Trophoblast cell (in vitro differentiated cells and primary cell): ENCODE measurements around the gene ARFGAP1.
A peak's percentile ranks its signal among the peaks of the same experiment; 100 is the strongest.
"Not testable (repeated sequence)": the region's sequence is repeated elsewhere in the genome, so short reads cannot be mapped to it uniquely, and the experiment has no call there.

Experiments
- DNase-seq, 2 donors: peaks; one replicate each; pipeline ENCODE4 v3.0.0-alpha.2; 2016
- H2AFZ ChIP-seq: 2 replicates; pipeline ENCODE4 v1.6.1; 2013; ENCODE audit warnings: low read length, moderate library complexity, mild to moderate bottlenecking; ENCODE audit not compliant: insufficient read depth, poor library complexity
- H2AK5ac ChIP-seq: 2 replicates; pipeline ENCODE4 v1.6.1; 2013; ENCODE audit warnings: mild to moderate bottlenecking, low read length
- H2BK120ac ChIP-seq: 2 replicates; pipeline ENCODE4 v1.6.1; 2013; ENCODE audit warnings: low read length, mild to moderate bottlenecking, moderate library complexity; ENCODE audit not compliant: insufficient read depth, poor library complexity
- H2BK12ac ChIP-seq: 2 replicates; pipeline ENCODE4 v1.6.1; 2013; ENCODE audit warnings: mild to moderate bottlenecking, low read length, moderate library complexity
- H2BK5ac ChIP-seq: 2 replicates; pipeline ENCODE4 v1.6.1; 2013; ENCODE audit warnings: low read length, low read depth, moderate library complexity, mild to moderate bottlenecking; ENCODE audit not compliant: poor library complexity
- H3K14ac ChIP-seq: 2 replicates; pipeline ENCODE4 v1.6.1; 2013; ENCODE audit warnings: mild to moderate bottlenecking, low read length
- H3K18ac ChIP-seq: 2 replicates; pipeline ENCODE4 v1.6.1; 2013; ENCODE audit warnings: mild to moderate bottlenecking, low read length
- H3K23ac ChIP-seq: 2 replicates; pipeline ENCODE4 v1.6.1; 2013; ENCODE audit warnings: low read length
- H3K27ac ChIP-seq: 2 replicates; pipeline ENCODE4 v1.5.1; 2013; ENCODE audit warnings: low read depth, mild to moderate bottlenecking, inconsistent platforms, low read length, moderate library complexity
- H3K27me3 ChIP-seq: 2 replicates; pipeline ENCODE4 v1.6.1; 2013; ENCODE audit warnings: inconsistent platforms, mild to moderate bottlenecking, low read length, moderate library complexity; ENCODE audit not compliant: insufficient read depth
- H3K36me3 ChIP-seq, 2 experiments: 1 replicate in 1 of 2; 2 replicates in 1 of 2; pipeline ENCODE4 v1.6.1; 2013; ENCODE audit warnings: low read length in 2 of 2, mild to moderate bottlenecking in 2 of 2, moderate library complexity in 1 of 2; ENCODE audit not compliant: insufficient read depth in 2 of 2, control insufficient read depth in 1 of 2
- H3K4ac ChIP-seq: 2 replicates; pipeline ENCODE4 v1.6.1; 2013; ENCODE audit warnings: low read depth, mild to moderate bottlenecking, low read length, moderate library complexity
- H3K4me1 ChIP-seq, 2 experiments: 1 replicate in 1 of 2; 2 replicates in 1 of 2; pipeline ENCODE4 v1.6.1; 2013; ENCODE audit warnings: low read length in 2 of 2, mild to moderate bottlenecking in 2 of 2, moderate library complexity in 1 of 2; ENCODE audit not compliant: insufficient read depth in 2 of 2, control insufficient read depth in 1 of 2
- H3K4me2 ChIP-seq: 2 replicates; pipeline ENCODE4 v1.6.1; 2013; ENCODE audit warnings: inconsistent platforms, mild to moderate bottlenecking, low read length, moderate library complexity
- H3K4me3 ChIP-seq: 2 replicates; pipeline ENCODE4 v1.5.1; 2013; ENCODE audit warnings: mild to moderate bottlenecking, low read depth, low read length, inconsistent platforms
- H3K79me1 ChIP-seq: one replicate; pipeline ENCODE4 v1.6.1; 2013; ENCODE audit warnings: low read length
- H3K79me2 ChIP-seq: 2 replicates; pipeline ENCODE4 v1.6.1; 2013; ENCODE audit warnings: low read length, mild to moderate bottlenecking; ENCODE audit not compliant: control insufficient read depth, insufficient read depth, poor library complexity
- H3K9ac ChIP-seq: 2 replicates; pipeline ENCODE4 v1.6.1; 2013; ENCODE audit warnings: mild to moderate bottlenecking, low read length
- H3K9me3 ChIP-seq: 2 replicates; pipeline ENCODE4 v1.6.1; 2013; ENCODE audit warnings: low read depth, mild to moderate bottlenecking, control low read depth, inconsistent platforms, low read length; ENCODE audit not compliant: insufficient read depth
- H4K12ac ChIP-seq: 2 replicates; pipeline ENCODE4 v1.6.1; 2013; ENCODE audit warnings: low read depth, mild to moderate bottlenecking, low read length, moderate library complexity
- H4K8ac ChIP-seq: 2 replicates; pipeline ENCODE4 v1.6.1; 2013; ENCODE audit warnings: low read depth, mild to moderate bottlenecking, low read length, moderate library complexity
- H4K91ac ChIP-seq: one replicate; pipeline ENCODE4 v1.6.1; 2013; ENCODE audit warnings: low read depth, mild to moderate bottlenecking, low read length, moderate library complexity
- WGBS: extraction: QIAGEN DNeasy Blood & Tissue Kit; methylation state at CpG from one replicate; pipeline ENCODE4 v1.1.7; 2013; ENCODE audit warnings: missing lambda C conversion rate; ENCODE audit not compliant: insufficient read length, insufficient coverage; ENCODE audit errors: extremely low coverage; 5-methylcytosine and 5-hydroxymethylcytosine counted together

ARFGAP1 gene

DNA sequence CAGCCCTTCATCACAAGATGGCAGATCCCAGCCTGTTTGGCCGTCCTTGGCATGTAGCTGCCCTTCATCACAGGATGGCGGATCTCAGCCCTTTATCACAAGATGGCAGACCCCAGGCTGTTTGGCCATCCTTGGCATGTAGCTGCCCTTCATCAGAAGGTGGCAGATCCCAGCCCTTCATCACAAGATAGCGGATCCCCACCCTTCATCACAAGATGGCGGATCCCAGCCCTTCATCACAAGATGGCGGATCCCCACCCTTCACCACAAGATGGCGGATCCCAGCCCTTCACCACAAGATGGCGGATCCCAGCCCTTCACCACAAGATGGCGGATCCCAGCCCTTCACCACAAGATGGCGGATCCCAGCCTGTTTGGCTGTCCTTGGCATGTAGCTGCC is 62.4 kb downstream of the ARFGAP1 start:
- not testable (repeated sequence) for H3K4me2 ChIP-seq, H3K79me2 ChIP-seq, H3K4ac ChIP-seq, H3K27ac ChIP-seq, H2AK5ac ChIP-seq, H3K4me3 ChIP-seq, H2BK120ac ChIP-seq, H3K9ac ChIP-seq, H4K12ac ChIP-seq, H3K23ac ChIP-seq, H2BK12ac ChIP-seq, H3K36me3 ChIP-seq, H2AFZ ChIP-seq, H2BK5ac ChIP-seq, H3K4me1 ChIP-seq, H3K18ac ChIP-seq, H3K79me1 ChIP-seq, H4K91ac ChIP-seq, DNase-seq, H3K27me3 ChIP-seq, H3K14ac ChIP-seq, H4K8ac ChIP-seq
- no CpG with 5 or more reads among the region's 9 CpGs for WGBS
- H3K9me3 ChIP-seq, result peaks cover 15% of the 10 kb centered on the region

DNA sequence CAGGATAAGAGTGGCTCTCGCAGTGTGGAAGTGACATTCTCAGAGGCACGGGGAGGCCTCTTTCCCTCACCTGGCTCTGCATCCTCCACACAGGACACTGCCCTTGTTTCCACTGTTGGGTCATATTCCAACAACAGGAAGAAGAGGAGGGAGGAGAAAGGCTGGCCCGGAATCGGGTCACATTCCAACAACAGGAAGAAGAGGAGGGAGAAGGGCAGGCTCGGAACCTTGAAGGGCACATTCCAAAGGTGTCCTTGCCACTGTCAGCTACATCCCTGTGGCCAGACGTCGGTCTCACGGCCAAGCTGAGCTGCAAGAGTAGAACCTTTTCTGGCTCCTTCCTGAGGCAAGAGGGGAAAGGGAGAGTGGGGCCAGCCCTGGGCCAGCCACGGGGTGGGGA is 63.1 kb downstream of the ARFGAP1 start:
- Histone ChIP-seq H4K91ac (no peak overlapping the region), H3K36me3 (no peaks in the 10 kb centered on the region), H3K18ac (no peak overlapping the region), H3K4me2 (no peak overlapping the region), H3K27ac (no peak overlapping the region), H3K4me1 (no peaks in the 10 kb centered on the region), H3K14ac (no peak overlapping the region), H3K4ac (no peak overlapping the region), H2BK5ac (no peak overlapping the region), H2AK5ac (no peak overlapping the region), H3K27me3 (no peaks in the 10 kb centered on the region), H4K8ac (no peak overlapping the region), H2BK120ac (no peak overlapping the region), H3K9me3 (peaks cover 15% of the 10 kb centered on the region), H2BK12ac (no peak overlapping the region), H3K79me1 (no peaks in the 10 kb centered on the region), H3K4me3 (no peak overlapping the region), H3K79me2 (no peaks in the 10 kb centered on the region), H3K23ac (no peak overlapping the region), H3K9ac (no peak overlapping the region), H2AFZ (no peak overlapping the region), H4K12ac (no peak overlapping the region)
- no CpG with 5 or more reads among the region's 9 CpGs for WGBS
- no peak for DNase-seq

DNA sequence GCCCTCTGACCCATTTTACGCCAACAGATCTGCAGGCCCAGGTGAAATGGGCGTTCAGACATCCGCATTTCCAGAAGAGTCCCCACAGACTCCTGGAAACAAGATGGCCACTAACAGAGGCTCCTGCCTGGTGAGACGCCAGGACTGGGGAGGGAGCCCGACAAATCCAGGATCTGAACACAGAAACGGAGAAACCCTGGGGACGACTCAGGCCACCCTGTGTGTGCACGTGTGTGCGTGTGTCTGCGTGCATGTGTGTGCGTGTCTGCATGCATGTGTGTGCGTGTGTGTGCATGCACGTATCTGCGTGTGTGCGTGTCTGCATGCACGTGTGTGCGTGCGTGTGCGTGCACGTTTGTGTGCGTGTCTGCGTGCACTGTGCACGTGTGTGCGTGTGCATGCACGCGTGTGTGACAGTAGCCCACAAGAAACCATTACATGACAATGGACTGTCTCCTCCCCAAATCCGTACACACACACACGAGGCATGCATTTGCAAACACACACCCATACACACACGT is 63.7 kb downstream of the ARFGAP1 start:
- H3K79me2 ChIP-seq, result no peaks in the 10 kb centered on the region
- H4K12ac ChIP-seq, result no peak overlapping the region
- DNase-seq, result no peak
- no peak overlapping the region for H2BK12ac ChIP-seq
- H3K9ac ChIP-seq, result no peak overlapping the region
- no peaks in the 10 kb centered on the region for H3K79me1 ChIP-seq
- no peaks in the 10 kb centered on the region for H3K4me1 ChIP-seq
- H2BK5ac ChIP-seq, result no peak overlapping the region
- H3K27me3 ChIP-seq, result no peaks in the 10 kb centered on the region
- H3K23ac ChIP-seq, result peak overlapping the region; percentile 45
- no peak overlapping the region for H4K91ac ChIP-seq
- no peak overlapping the region for H2BK120ac ChIP-seq
- no peak overlapping the region for H3K14ac ChIP-seq
- no CpG with 5 or more reads among the region's 29 CpGs for WGBS
- peak overlapping the region; percentile 46 for H3K4me3 ChIP-seq
- H3K18ac ChIP-seq, result no peak overlapping the region
- no peak overlapping the region for H3K4me2 ChIP-seq
- no peak overlapping the region for H3K4ac ChIP-seq
- no peak overlapping the region for H2AK5ac ChIP-seq
- H4K8ac ChIP-seq, result no peak overlapping the region
- H2AFZ ChIP-seq, result no peak overlapping the region
- H3K9me3 ChIP-seq, result peaks cover 15% of the 10 kb centered on the region
- H3K36me3 ChIP-seq, result no peaks in the 10 kb centered on the region
- no peak overlapping the region for H3K27ac ChIP-seq

DNA sequence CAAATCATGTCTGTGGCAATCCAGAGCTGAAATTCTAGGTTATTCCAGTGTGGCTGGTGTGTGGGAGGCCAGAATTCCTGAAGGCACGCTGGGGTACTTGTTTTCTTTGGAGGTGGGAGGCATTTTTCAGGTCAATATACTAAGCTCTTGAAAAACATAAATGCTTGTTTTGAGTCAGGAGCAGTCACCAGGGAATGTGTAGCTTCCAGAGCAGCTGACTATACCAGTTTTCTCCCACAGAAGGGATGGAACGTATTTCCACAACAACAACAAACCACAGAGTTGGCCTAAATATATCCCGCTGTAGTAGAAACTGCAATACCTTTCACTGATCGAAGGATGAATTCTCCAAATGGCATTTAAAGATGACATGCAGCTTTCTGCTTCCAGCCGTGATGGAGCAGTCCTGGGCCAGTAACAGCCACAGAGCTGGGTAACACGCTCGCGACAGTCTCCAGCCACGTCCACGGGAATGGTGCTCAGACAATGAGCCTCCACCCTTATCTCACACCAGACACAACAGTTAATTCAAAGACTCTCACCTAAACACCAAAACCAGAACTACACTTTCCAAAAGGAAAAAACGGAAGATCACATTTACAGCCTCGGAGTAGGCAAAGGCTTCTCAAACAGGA is 65.3 kb downstream of the ARFGAP1 start:
- WGBS, result no CpG with 5 or more reads among the region's 12 CpGs
- Histone ChIP-seq H2BK5ac (no peak overlapping the region), H3K27me3 (no peaks in the 10 kb centered on the region)

More for the DNA sequence above, 65.3 kb downstream of the ARFGAP1 start:
- DNase-seq, result no peak
- peaks cover 12% of the 10 kb centered on the region for H3K9me3 ChIP-seq
- H3K18ac ChIP-seq, result no peak overlapping the region
- no peak overlapping the region for H4K91ac ChIP-seq
- no peak overlapping the region for H3K9ac ChIP-seq
- no peak overlapping the region for H2AK5ac ChIP-seq
- no peak overlapping the region for H2AFZ ChIP-seq
- no peak overlapping the region for H3K4me3 ChIP-seq
- no peak overlapping the region for H3K23ac ChIP-seq
- no peak overlapping the region for H3K27ac ChIP-seq
- H3K4ac ChIP-seq, result no peak overlapping the region
- H3K4me2 ChIP-seq, result no peak overlapping the region
- no peaks in the 10 kb centered on the region for H3K4me1 ChIP-seq
- H2BK120ac ChIP-seq, result no peak overlapping the region
- H4K8ac ChIP-seq, result no peak overlapping the region
- H3K79me2 ChIP-seq, result no peaks in the 10 kb centered on the region
- H3K79me1 ChIP-seq, result no peaks in the 10 kb centered on the region
- H2BK12ac ChIP-seq, result no peak overlapping the region
- no peaks in the 10 kb centered on the region for H3K36me3 ChIP-seq
- no peak overlapping the region for H4K12ac ChIP-seq
- no peak overlapping the region for H3K14ac ChIP-seq
